Fibroblast of lung (primary cell): ENCODE data around the gene AADACL4. TPM values are rescaled to one million over a fixed set of nuclear protein-coding genes. Genes with fewer than 3 reads are reported as not detected.
A peak's percentile ranks its signal among the peaks of the same experiment; 100 is the strongest.

Experiments
- DNase-seq, 2 donors: peaks; one replicate each; pipeline versions ENCODE4 v3.0.0 to v3.0.0-alpha.2; 2010; ENCODE audit warnings: low read depth in 2 of 2
- H2AFZ ChIP-seq: 2 replicates; pipeline ENCODE4 v1.5.1; 2012; ENCODE audit warnings: low read length, control low read depth, inconsistent platforms
- H3K27ac ChIP-seq: 2 replicates; pipeline ENCODE4 v1.5.1; 2011; ENCODE audit warnings: low read length, control low read depth; ENCODE audit not compliant: insufficient read depth
- H3K27me3 ChIP-seq: 2 replicates; pipeline ENCODE4 v1.5.1; 2011; ENCODE audit warnings: mild to moderate bottlenecking, low read length; ENCODE audit not compliant: control insufficient read depth, insufficient read depth
- H3K36me3 ChIP-seq: 2 replicates; pipeline ENCODE4 v1.5.1; 2011; ENCODE audit warnings: low read length; ENCODE audit not compliant: control insufficient read depth, insufficient read depth
- H3K4me1 ChIP-seq: 2 replicates; pipeline ENCODE4 v1.5.1; 2011; ENCODE audit warnings: low read length; ENCODE audit not compliant: control insufficient read depth, insufficient read depth; ENCODE audit errors: extremely low read depth
- H3K4me2 ChIP-seq: 2 replicates; pipeline ENCODE4 v1.5.1; 2011; ENCODE audit warnings: low read length, control low read depth; ENCODE audit not compliant: insufficient read depth; ENCODE audit errors: extremely low read depth
- H3K4me3 ChIP-seq, 4 experiments: fragments of 200-600 bp in 1 of 4; sonication (generic) in 1 of 4; replicated peaks in 1 of 4; 2 replicates each; pipeline ENCODE4 v1.5.1; 2011 to 2016; ENCODE audit warnings: low read length in 4 of 4, low read depth in 3 of 4, mild to moderate bottlenecking in 3 of 4, control low read depth in 2 of 4, inconsistent platforms in 1 of 4, mixed read lengths in 1 of 4; ENCODE audit not compliant: insufficient read depth in 1 of 4; ENCODE audit errors: control extremely low read depth in 1 of 4
- H3K79me2 ChIP-seq: 2 replicates; pipeline ENCODE4 v1.5.1; 2012; ENCODE audit warnings: mild to moderate bottlenecking, low read length, inconsistent platforms; ENCODE audit not compliant: control insufficient read depth, insufficient read depth
- H3K9ac ChIP-seq: 2 replicates; pipeline ENCODE4 v1.5.1; 2011; ENCODE audit warnings: mild to moderate bottlenecking, low read length, control low read depth; ENCODE audit not compliant: insufficient read depth
- H3K9me3 ChIP-seq: 2 replicates; pipeline ENCODE4 v1.5.1; 2012; ENCODE audit warnings: low read depth, low read length; ENCODE audit not compliant: control insufficient read depth, insufficient read depth
- H4K20me1 ChIP-seq: 2 replicates; pipeline ENCODE4 v1.5.1; 2011; ENCODE audit warnings: low read length; ENCODE audit not compliant: control insufficient read depth, insufficient read depth; ENCODE audit errors: extremely low read depth
- EZH2 ChIP-seq: IDR thresholded peaks from 2 replicates; pipeline ENCODE4 v1.5.1; 2012; ENCODE audit warnings: low read length, control low read depth, mild to moderate bottlenecking; ENCODE audit errors: missing control alignments
- polyA plus RNA-seq, 2 donors: library from polyadenylated mRNA; depleted of rRNA in 1 of 2; stranded (reverse) in 1 of 2; unstranded in 1 of 2; fragments of >200 nt; gene quantifications; 2 replicates each; pipeline ENCODE4 v1.2.1, GENCODE V29; 2011 to 2012; ENCODE audit warnings: missing spikeins in 1 of 2
- total RNA-seq: library from RNA; depleted of rRNA; stranded (reverse); fragments of >200 nt; gene quantifications from 2 replicates; pipeline ENCODE4 v1.2.1, GENCODE V29; 2014
- TF ChIP-seq, protein P1 (sequence below), 2 donors: IDR thresholded peaks in 1 of 2; conservative IDR thresholded peaks in 1 of 2; 1 replicate in 1 of 2; 2 replicates in 1 of 2; pipeline ENCODE4 v1.5.1; 2011 to 2012; ENCODE audit warnings: low read length in 2 of 2, control low read depth in 1 of 2, inconsistent platforms in 1 of 2, low read depth in 1 of 2, mild to moderate bottlenecking in 1 of 2

AADACL4 gene
- total and polyA plus RNA-seq, 2 donors (not counting 1 experiment from before 2014, with no cell fraction given): not detected

DNA sequence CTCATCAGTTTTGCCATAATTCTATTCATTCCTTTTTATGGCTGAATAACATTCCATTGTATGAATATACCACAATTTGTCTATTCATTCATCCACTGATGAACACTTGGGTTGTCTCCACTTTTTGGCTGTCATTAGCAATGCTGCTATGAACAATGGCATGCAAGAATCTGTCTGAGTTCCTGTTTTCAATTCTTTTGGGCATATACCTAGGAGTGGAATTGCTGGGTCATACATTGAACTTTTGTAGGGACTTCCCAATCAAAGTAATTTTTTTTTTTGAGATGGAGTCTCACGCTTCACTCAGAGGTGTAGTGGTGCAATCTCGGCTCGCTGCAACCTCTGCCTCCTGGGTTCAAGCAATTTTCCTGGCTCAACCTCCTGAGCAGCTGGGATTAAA lies 34.9 kb downstream of the AADACL4 start:
- Histone ChIP-seq H2AFZ (no peak overlapping the region), H3K9me3 (no peaks in the 10 kb centered on the region), H4K20me1 (no peaks in the 10 kb centered on the region), H3K36me3 (no peaks in the 10 kb centered on the region), H3K27ac (no peak overlapping the region), H3K9ac (no peak overlapping the region), H3K27me3 (no peaks in the 10 kb centered on the region), H3K4me1 (no peaks in the 10 kb centered on the region), H3K4me2 (no peak overlapping the region), H3K4me3 (no peak overlapping the region), H3K79me2 (no peaks in the 10 kb centered on the region)
- DNase-seq: no peak
- TF ChIP-seq EZH2: no peak
- TF ChIP-seq, protein P1, sequence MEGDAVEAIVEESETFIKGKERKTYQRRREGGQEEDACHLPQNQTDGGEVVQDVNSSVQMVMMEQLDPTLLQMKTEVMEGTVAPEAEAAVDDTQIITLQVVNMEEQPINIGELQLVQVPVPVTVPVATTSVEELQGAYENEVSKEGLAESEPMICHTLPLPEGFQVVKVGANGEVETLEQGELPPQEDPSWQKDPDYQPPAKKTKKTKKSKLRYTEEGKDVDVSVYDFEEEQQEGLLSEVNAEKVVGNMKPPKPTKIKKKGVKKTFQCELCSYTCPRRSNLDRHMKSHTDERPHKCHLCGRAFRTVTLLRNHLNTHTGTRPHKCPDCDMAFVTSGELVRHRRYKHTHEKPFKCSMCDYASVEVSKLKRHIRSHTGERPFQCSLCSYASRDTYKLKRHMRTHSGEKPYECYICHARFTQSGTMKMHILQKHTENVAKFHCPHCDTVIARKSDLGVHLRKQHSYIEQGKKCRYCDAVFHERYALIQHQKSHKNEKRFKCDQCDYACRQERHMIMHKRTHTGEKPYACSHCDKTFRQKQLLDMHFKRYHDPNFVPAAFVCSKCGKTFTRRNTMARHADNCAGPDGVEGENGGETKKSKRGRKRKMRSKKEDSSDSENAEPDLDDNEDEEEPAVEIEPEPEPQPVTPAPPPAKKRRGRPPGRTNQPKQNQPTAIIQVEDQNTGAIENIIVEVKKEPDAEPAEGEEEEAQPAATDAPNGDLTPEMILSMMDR (conservative IDR thresholded peaks at IDR 0.05 in 1 of 2, IDR thresholded peaks at IDR 0.05 in 1 of 2; ENCODE audit: low read depth in 1 of 2, low read length in 2 of 2): no peak

GRCh38 chr1:12690156-12690555 lies 46.3 kb downstream of the AADACL4 start:
- no peak for DNase-seq
- Histone ChIP-seq H3K9me3 (no peaks in the 10 kb centered on the region), H3K79me2 (no peaks in the 10 kb centered on the region), H3K4me3 (no peak overlapping the region), H3K27me3 (no peaks in the 10 kb centered on the region), H4K20me1 (no peaks in the 10 kb centered on the region), H3K27ac (no peak overlapping the region), H3K9ac (no peak overlapping the region), H2AFZ (no peak overlapping the region), H3K4me1 (no peaks in the 10 kb centered on the region), H3K36me3 (no peaks in the 10 kb centered on the region), H3K4me2 (no peak overlapping the region)
- TF ChIP-seq, protein P1 (conservative IDR thresholded peaks at IDR 0.05 in 1 of 2, IDR thresholded peaks at IDR 0.05 in 1 of 2; ENCODE audit: low read depth in 1 of 2, low read length in 2 of 2): no peak
- no peak for TF ChIP-seq EZH2

GRCh38 chr1:12692967-12693782 lies 49.3 kb downstream of the AADACL4 start:
- Histone ChIP-seq H2AFZ (no peak overlapping the region), H3K36me3 (no peaks in the 10 kb centered on the region), H3K27ac (no peak overlapping the region), H3K9me3 (no peaks in the 10 kb centered on the region), H3K4me2 (no peak overlapping the region), H3K4me1 (no peaks in the 10 kb centered on the region), H3K4me3 (no peak overlapping the region), H3K9ac (no peak overlapping the region), H3K79me2 (no peaks in the 10 kb centered on the region), H4K20me1 (no peaks in the 10 kb centered on the region), H3K27me3 (no peaks in the 10 kb centered on the region)
- peak in 1 of 2 donors; percentile 20 for DNase-seq
- no peak for TF ChIP-seq EZH2
- TF ChIP-seq, protein P1 (conservative IDR thresholded peaks at IDR 0.05 in 1 of 2, IDR thresholded peaks at IDR 0.05 in 1 of 2; ENCODE audit: low read depth in 1 of 2, low read length in 2 of 2): no peak
